GM19467 (cell line): ENCODE data around the gene DLEC1.
"Not testable (repeated sequence)": the region's sequence is repeated elsewhere in the genome, so short reads cannot be mapped to it uniquely, and the experiment has no call there.

ENCODE experiments used
- ATAC-seq: cut with Tn5 transposase; IDR thresholded peaks from one replicate; pipeline ENCODE4 v1.9.1; 2021; ENCODE audit warnings: mild to moderate bottlenecking, moderate library complexity; ENCODE audit not compliant: unreplicated experiment

Gene DLEC1

GRCh38 chr3:38152609-38153008, 113.6 kb downstream of the DLEC1 start:
- no peak for ATAC-seq

- ATAC-seq: no peak
Observed at GRCh38 chr3:38153221-38153620, 114.2 kb downstream of the DLEC1 start.

- ATAC-seq: no peak
Observed at GRCh38 chr3:38154033-38154494, 115.1 kb downstream of the DLEC1 start.

GRCh38 chr3:38154625-38155255, 115.7 kb downstream of the DLEC1 start:
- no peak for ATAC-seq

- ATAC-seq: no peak
Observed at GRCh38 chr3:38155825-38156224, 116.8 kb downstream of the DLEC1 start.

GRCh38 chr3:38157117-38157516, 118.1 kb downstream of the DLEC1 start:
- ATAC-seq: no peak

GRCh38 chr3:38157595-38157994, 118.6 kb downstream of the DLEC1 start:
- ATAC-seq: no peak

GRCh38 chr3:38158472-38158871, 119.5 kb downstream of the DLEC1 start:
- no peak for ATAC-seq

GRCh38 chr3:38160704-38161103, 121.7 kb downstream of the DLEC1 start:
- ATAC-seq: not testable (repeated sequence)

GRCh38 chr3:38163117-38163840, 124.3 kb downstream of the DLEC1 start:
- ATAC-seq: no peak

GRCh38 chr3:38163841-38164642, 125.0 kb downstream of the DLEC1 start:
- ATAC-seq: no peak

GRCh38 chr3:38164643-38164951, 125.6 kb downstream of the DLEC1 start:
- ATAC-seq: no peak

- ATAC-seq: peak; percentile 92
Observed at GRCh38 chr3:38164952-38165721, 126.1 kb downstream of the DLEC1 start, which contains the start of gene OXSR1. TSS of gene OXSR1 (plus strand) at chr3:38165537. CDS start at chr3:38165877, 340 bp downstream.

GRCh38 chr3:38165722-38166387, 126.8 kb downstream of the DLEC1 start:
- no peak for ATAC-seq

GRCh38 chr3:38167591-38167990, 128.6 kb downstream of the DLEC1 start:
- ATAC-seq: no peak

GRCh38 chr3:38168151-38169026, 129.4 kb downstream of the DLEC1 start:
- ATAC-seq: no peak

- ATAC-seq: no peak
Observed at GRCh38 chr3:38169027-38169317, 130.0 kb downstream of the DLEC1 start.

- ATAC-seq: no peak
Observed at GRCh38 chr3:38170722-38171121, 131.7 kb downstream of the DLEC1 start.

- no peak for ATAC-seq
Observed at GRCh38 chr3:38171622-38172021, 132.6 kb downstream of the DLEC1 start.
